IMR-90 (cell line): ENCODE data around the gene ACOXL. TPM values are rescaled to one million over a fixed set of nuclear protein-coding genes. Genes with fewer than 3 reads are reported as not detected.

Experiments
- ATAC-seq: fragments of 200-7000 bp; cut with Tn5 transposase; 2 replicates; pipeline ENCODE4 v1.9.1; 2020; ENCODE audit warnings: low read depth, mild to moderate bottlenecking, moderate library complexity
- BruUV-seq: library from RNA; stranded (reverse); fragments of 400-500 nt; replicated peaks from 2 replicates; lab custom pipeline; 2021; lab: Mats Ljungman, UMichigan
- CTCF ChIA-PET: fragments of 300-600 bp; formaldehyde crosslinking; extraction: SDS; loops from one replicate; lab custom pipeline; 2021; ENCODE audit warnings: antibody characterized with exemption; lab: Yijun Ruan, JAX
- POLR2A ChIA-PET: fragments of 300-600 bp; sonication (Branson Sonifier 250); formaldehyde crosslinking; loops from one replicate; lab custom pipeline; 2022; ENCODE audit warnings: antibody characterized with exemption; ENCODE audit not compliant: unreplicated experiment; lab: Charles Lee
- DNase-seq: peaks from one replicate; pipeline ENCODE4 v3.0.0; 2013
- H2AFZ ChIP-seq: replicated peaks from 2 replicates; pipeline ENCODE3; 2013; ENCODE audit warnings: low read length, mild to moderate bottlenecking; ENCODE audit not compliant: poor library complexity
- H2AK5ac ChIP-seq: 2 replicates; pipeline ENCODE4 v1.6.1; 2013; ENCODE audit warnings: low read depth, low read length, inconsistent platforms
- H2AK9ac ChIP-seq: replicated peaks from 2 replicates; pipeline ENCODE3; 2013; ENCODE audit warnings: mild to moderate bottlenecking, low read depth, low read length, moderate library complexity; ENCODE audit not compliant: poor library complexity
- H2BK120ac ChIP-seq: 2 replicates; pipeline ENCODE4 v1.6.1; 2013; ENCODE audit warnings: low read depth, low read length, inconsistent platforms
- H2BK15ac ChIP-seq: 3 replicates; pipeline ENCODE4 v1.6.1; 2013; ENCODE audit warnings: low read depth, low read length, inconsistent platforms
- H2BK20ac ChIP-seq: 2 replicates; pipeline ENCODE4 v1.6.1; 2013; ENCODE audit warnings: low read depth, mild to moderate bottlenecking, inconsistent platforms, low read length, moderate library complexity
- H2BK5ac ChIP-seq: 2 replicates; pipeline ENCODE4 v1.6.1; 2013; ENCODE audit warnings: mild to moderate bottlenecking, low read depth, low read length, inconsistent platforms; ENCODE audit not compliant: poor library complexity, severe bottlenecking
- H3K14ac ChIP-seq: replicated peaks from 2 replicates; pipeline ENCODE4 v1.6.1; 2013; ENCODE audit warnings: low read depth, low read length, inconsistent platforms
- H3K18ac ChIP-seq: 2 replicates; pipeline ENCODE4 v1.6.1; 2013; ENCODE audit warnings: low read depth, low read length, control low read depth
- H3K23ac ChIP-seq: 2 replicates; pipeline ENCODE4 v1.6.1; 2013; ENCODE audit warnings: low read depth, low read length, inconsistent platforms
- H3K27ac ChIP-seq: 2 replicates; pipeline ENCODE4 v1.5.1; 2013; ENCODE audit warnings: mild to moderate bottlenecking, control low read depth, low read length; ENCODE audit not compliant: insufficient read depth
- H3K27me3 ChIP-seq: 2 replicates; pipeline ENCODE4 v1.6.1; 2013; ENCODE audit warnings: low read length; ENCODE audit not compliant: control insufficient read depth, insufficient read depth
- H3K36me3 ChIP-seq: 2 replicates; pipeline ENCODE4 v1.6.1; 2013; ENCODE audit warnings: low read length, mixed read lengths; ENCODE audit not compliant: control insufficient read depth, insufficient read depth
- H3K4ac ChIP-seq: 2 replicates; pipeline ENCODE4 v1.6.1; 2013; ENCODE audit warnings: low read depth, low read length, inconsistent platforms
- H3K4me1 ChIP-seq: 2 replicates; pipeline ENCODE4 v1.6.1; 2013; ENCODE audit warnings: low read length, mixed read lengths; ENCODE audit not compliant: control insufficient read depth, insufficient read depth
- H3K4me2 ChIP-seq: 2 replicates; pipeline ENCODE4 v1.6.1; 2013; ENCODE audit warnings: low read depth, mild to moderate bottlenecking, control low read depth, low read length, moderate library complexity
- H3K4me3 ChIP-seq: 2 replicates; pipeline ENCODE4 v1.5.1; 2013; ENCODE audit warnings: low read depth, mild to moderate bottlenecking, control low read depth, low read length, moderate library complexity; ENCODE audit not compliant: insufficient read depth
- H3K56ac ChIP-seq: 2 replicates; pipeline ENCODE4 v1.6.1; 2013; ENCODE audit warnings: low read length, inconsistent platforms; ENCODE audit not compliant: insufficient read depth; ENCODE audit errors: extremely low read depth
- H3K79me1 ChIP-seq, 2 experiments: 2 replicates each; pipeline ENCODE4 v1.6.1; 2013; ENCODE audit warnings: low read length in 2 of 2, inconsistent platforms in 1 of 2, low read depth in 1 of 2
- H3K9ac ChIP-seq: 2 replicates; pipeline ENCODE4 v1.6.1; 2013; ENCODE audit warnings: low read depth, low read length, control low read depth
- H3K9me1 ChIP-seq: 2 replicates; pipeline ENCODE4 v1.6.1; 2013; ENCODE audit warnings: low read length, inconsistent platforms; ENCODE audit not compliant: insufficient read depth
- H3K9me3 ChIP-seq: 2 replicates; pipeline ENCODE4 v1.6.1; 2013; ENCODE audit warnings: low read length; ENCODE audit not compliant: control insufficient read depth, insufficient read depth
- H4K20me1 ChIP-seq: 2 replicates; pipeline ENCODE4 v1.6.1; 2013; ENCODE audit warnings: low read length, inconsistent platforms; ENCODE audit not compliant: insufficient read depth
- H4K5ac ChIP-seq: 2 replicates; pipeline ENCODE4 v1.6.1; 2013; ENCODE audit warnings: mild to moderate bottlenecking, low read depth, low read length, control low read depth
- H4K8ac ChIP-seq, 2 experiments: 2 replicates each; pipeline ENCODE4 v1.6.1; 2013; ENCODE audit warnings: low read depth in 2 of 2, low read length in 2 of 2, control low read depth in 1 of 2, inconsistent platforms in 1 of 2
- H4K91ac ChIP-seq: 2 replicates; pipeline ENCODE4 v1.6.1; 2013; ENCODE audit warnings: low read depth, low read length, inconsistent platforms; ENCODE audit not compliant: insufficient read depth
- CHD1 ChIP-seq: IDR thresholded peaks from 2 replicates; pipeline ENCODE4 v1.6.1; 2012; ENCODE audit warnings: low read depth, low read length, improper control_type of control experiment
- CTCF ChIP-seq: conservative IDR thresholded peaks from 2 replicates; pipeline ENCODE4 v1.5.1; 2012; ENCODE audit warnings: mild to moderate bottlenecking, low read depth, low read length, improper control_type of control experiment
- FOS ChIP-seq: fragments of 150-350 bp; IDR thresholded peaks from 2 replicates; pipeline ENCODE4 v1.6.1; 2016; ENCODE audit warnings: low read depth, low read length
- MAFK ChIP-seq: IDR thresholded peaks from 2 replicates; pipeline ENCODE4 v1.6.1; 2012; ENCODE audit warnings: low read depth, low read length, improper control_type of control experiment
- MAZ ChIP-seq: IDR thresholded peaks from 2 replicates; pipeline ENCODE4 v1.6.1; 2012; ENCODE audit warnings: low read depth, mild to moderate bottlenecking, low read length, improper control_type of control experiment, moderate library complexity, borderline replicate concordance
- NFE2L2 ChIP-seq: fragments of 150-350 bp; IDR thresholded peaks from 2 replicates; pipeline ENCODE4 v1.6.1; 2016; ENCODE audit warnings: low read depth, mild to moderate bottlenecking, low read length
- RAD21 ChIP-seq: IDR thresholded peaks from 2 replicates; pipeline ENCODE4 v1.6.1; 2012; ENCODE audit warnings: low read length, improper control_type of control experiment
- RCOR1 ChIP-seq: IDR thresholded peaks from 2 replicates; pipeline ENCODE4 v1.6.1; 2012; ENCODE audit warnings: mild to moderate bottlenecking, low read length, improper control_type of control experiment; ENCODE audit not compliant: insufficient replicate concordance
- RFX5 ChIP-seq: IDR thresholded peaks from 2 replicates; pipeline ENCODE4 v1.8.0; 2012; ENCODE audit warnings: low read depth, mild to moderate bottlenecking, low read length, moderate library complexity
- SMC3 ChIP-seq: fragments of 150-350 bp; IDR thresholded peaks from 2 replicates; pipeline ENCODE4 v1.6.1; 2016; ENCODE audit warnings: low read depth, mild to moderate bottlenecking, antibody characterized with exemption, low read length, moderate library complexity
- WGBS, 2 experiments: methylation state at CpG; one replicate each; pipeline versions ENCODE4 v1.1.5 to v1.1.7; 2013; ENCODE audit warnings: missing lambda C conversion rate in 2 of 2; ENCODE audit not compliant: insufficient read length in 1 of 2; ENCODE audit errors: extremely low coverage in 2 of 2; 5-methylcytosine and 5-hydroxymethylcytosine counted together
- dilution Hi-C: fragments of 300-500 bp; cut with HindIII; formaldehyde crosslinking; loops from one replicate; pipeline ENCODE4 v1.14.3; 2018; ENCODE audit warnings: low sequenced_read_pairs; ENCODE audit not compliant: unreplicated experiment
- in situ Hi-C: fragments of 300-500 bp; cut with MboI; formaldehyde crosslinking; loops from 3 replicates; pipeline ENCODE4 v1.14.3; 2019; ENCODE audit warnings: low sequenced_read_pairs, inconsistent platforms, mixed read lengths
- intact Hi-C: fragments of 100-400 bp; cut with micrococcal nuclease; formaldehyde crosslinking; loops from 2 replicates; pipeline ENCODE4 v1.10.0; 2022
- polyA plus RNA-seq, 3 experiments: library from polyadenylated mRNA; depleted of rRNA; stranded (reverse); fragments of >200 nt; gene quantifications; 2 replicates each; pipeline ENCODE4 v1.2.3, GENCODE V29; 2012; ENCODE audit warnings: low replicate concordance in 1 of 3
- total RNA-seq: library from RNA; depleted of rRNA; stranded (reverse); fragments of >200 nt; gene quantifications from 2 replicates; pipeline ENCODE4 v1.2.3, GENCODE V29; 2012

ACOXL gene
- total and polyA plus RNA-seq, 2 of the 4 experiments (the other 2 are of a cell fraction), result not detected

GRCh38 chr2:111135237-111135909 is 403.0 kb downstream of the ACOXL start:
- no peak overlapping the region for H3K56ac ChIP-seq
- H4K91ac ChIP-seq, result no peak overlapping the region
- no peak overlapping the region for H2BK5ac ChIP-seq
- TF ChIP-seq RFX5 (no peak), NFE2L2 (no peak), MAFK (no peak), CHD1 (no peak), RCOR1 (no peak), RAD21 (no peak), SMC3 (no peak), MAZ (no peak), FOS (no peak), CTCF (no peak)
- H3K9me3 ChIP-seq, result no peaks in the 10 kb centered on the region
- no peak overlapping the region for H3K9ac ChIP-seq
- ChIA-PET CTCF (no interaction called here), POLR2A (no interaction called here)
- no peak overlapping the region for H2AK9ac ChIP-seq
- no peaks in the 10 kb centered on the region; the same call in 1 of the 2 replicates for H3K9me1 ChIP-seq
- no peak overlapping the region for H3K27ac ChIP-seq
- dilution Hi-C loops, result no loop called here
- H3K18ac ChIP-seq, result no peak overlapping the region
- no peak overlapping the region for H4K5ac ChIP-seq
- no peak overlapping the region for H3K4me2 ChIP-seq
- ATAC-seq (no peak), DNase-seq (no peak)
- no peak overlapping the region for H2BK15ac ChIP-seq
- H3K14ac ChIP-seq, result no peak overlapping the region
- no peak overlapping the region for H3K4me3 ChIP-seq
- H2BK120ac ChIP-seq, result no peak overlapping the region
- no CpG with 5 or more reads among the region's 3 CpGs for WGBS, 2 experiments
- H4K8ac ChIP-seq, result no peak overlapping the region
- H3K23ac ChIP-seq, result no peak overlapping the region
- H3K79me1 ChIP-seq, result no peaks in the 10 kb centered on the region
- peaks cover 15% of the 10 kb centered on the region; the same call in 1 of the 2 replicates for H3K36me3 ChIP-seq
- H3K4me1 ChIP-seq, result no peaks in the 10 kb centered on the region; the same call in 1 of the 2 replicates
- H2AFZ ChIP-seq, result no peak overlapping the region
- H3K4ac ChIP-seq, result no peak overlapping the region; the same call in 1 of the 2 replicates
- intact Hi-C loops, result no loop called here
- H3K27me3 ChIP-seq, result no peaks in the 10 kb centered on the region
- no peak overlapping the region for H2BK20ac ChIP-seq
- in situ Hi-C loops, result no loop called here
- no TSS peak for BruUV-seq
- peaks cover 6% of the 10 kb centered on the region; the same call in 1 of the 2 replicates for H4K20me1 ChIP-seq
- H2AK5ac ChIP-seq, result no peak overlapping the region
